Neural progenitor cell (in vitro differentiated cells): ENCODE measurements around the gene FSTL5. TPM values are rescaled to one million over a fixed set of nuclear protein-coding genes. Genes with fewer than 3 reads are reported as not detected.
A peak's percentile ranks its signal among the peaks of the same experiment; 100 is the strongest.

Experiments used
- DNase-seq: peaks from one replicate; pipeline ENCODE4 v3.0.0-alpha.2; 2016; ENCODE audit warnings: low spot score
- H2AFZ ChIP-seq: fragments of 200-600 bp; sonication (generic); replicated peaks from 2 replicates; pipeline ENCODE4 v1.6.1; 2016; ENCODE audit warnings: antibody characterized with exemption
- H3F3A ChIP-seq: fragments of 200-600 bp; sonication (generic); 2 replicates; pipeline ENCODE4 v1.6.1; 2016; ENCODE audit warnings: antibody characterized with exemption, low read depth
- H3K27ac ChIP-seq: fragments of 200-600 bp; sonication (generic); 2 replicates; pipeline ENCODE4 v1.5.1; 2016; ENCODE audit warnings: mild to moderate bottlenecking
- H3K27me3 ChIP-seq: fragments of 200-600 bp; sonication (generic); 2 replicates; pipeline ENCODE4 v1.6.1; 2016; ENCODE audit warnings: mild to moderate bottlenecking, moderate library complexity
- H3K36me3 ChIP-seq: fragments of 200-600 bp; sonication (generic); 2 replicates; pipeline ENCODE4 v1.5.1; 2016
- H3K4me1 ChIP-seq: fragments of 200-600 bp; sonication (generic); 2 replicates; pipeline ENCODE4 v1.6.1; 2016; ENCODE audit warnings: mixed run types
- H3K4me2 ChIP-seq: fragments of 200-600 bp; sonication (generic); 2 replicates; pipeline ENCODE4 v1.6.1; 2016
- H3K4me3 ChIP-seq: fragments of 200-600 bp; sonication (generic); 2 replicates; pipeline ENCODE4 v1.5.1; 2016
- H3K79me2 ChIP-seq: fragments of 200-600 bp; sonication (generic); 2 replicates; pipeline ENCODE4 v1.6.1; 2016; ENCODE audit warnings: low read depth
- H3K9ac ChIP-seq: fragments of 200-600 bp; sonication (generic); 2 replicates; pipeline ENCODE4 v1.6.1; 2016
- H3K9me3 ChIP-seq: fragments of 200-600 bp; sonication (generic); 2 replicates; pipeline ENCODE4 v1.5.1; 2016; ENCODE audit warnings: low read depth
- H4K20me1 ChIP-seq: fragments of 200-600 bp; sonication (generic); 2 replicates; pipeline ENCODE4 v1.6.1; 2016; ENCODE audit warnings: low read depth
- H3K27ac Mint-ChIP-seq: 3 replicates; pipeline ENCODE4 v1.8.0; 2021; ENCODE audit warnings: mixed read lengths
- H3K27me3 Mint-ChIP-seq: 2 replicates; pipeline ENCODE4 v1.8.0; 2022; ENCODE audit warnings: low read depth, mild to moderate bottlenecking, inconsistent platforms, moderate library complexity, mixed read lengths; ENCODE audit not compliant: insufficient read depth
- H3K36me3 Mint-ChIP-seq: 3 replicates; pipeline ENCODE4 v1.8.0; 2021; ENCODE audit warnings: mixed read lengths
- H3K4me1 Mint-ChIP-seq: 3 replicates; pipeline ENCODE4 v1.8.0; 2021; ENCODE audit warnings: mixed read lengths
- H3K4me3 Mint-ChIP-seq: 3 replicates; pipeline ENCODE4 v1.8.0; 2021; ENCODE audit warnings: mild to moderate bottlenecking, moderate library complexity, mixed read lengths
- H3K9me3 Mint-ChIP-seq: 3 replicates; pipeline ENCODE4 v1.8.0; 2020; ENCODE audit warnings: mixed read lengths
- EZH2 ChIP-seq: fragments of 200-600 bp; sonication (generic); IDR thresholded peaks from 2 replicates; pipeline ENCODE4 v1.6.1; 2017; ENCODE audit warnings: antibody characterized with exemption, mild to moderate bottlenecking, moderate library complexity
- EZH2phosphoT487 ChIP-seq: fragments of 200-600 bp; sonication (generic); IDR thresholded peaks from 2 replicates; pipeline ENCODE4 v1.6.1; 2017; ENCODE audit warnings: antibody characterized with exemption
- total RNA-seq: library from RNA; depleted of rRNA; stranded (reverse); fragments of >200 nt; gene quantifications from 2 replicates; pipeline ENCODE4 v1.2.3, GENCODE V29; 2015; ENCODE audit warnings: low replicate concordance
- TF ChIP-seq, protein P1 (sequence below): fragments of 200-600 bp; sonication (generic); IDR thresholded peaks from 2 replicates; pipeline ENCODE4 v1.5.1; 2017; ENCODE audit warnings: antibody characterized with exemption, mild to moderate bottlenecking

Gene FSTL5
- total RNA-seq, 1 donor from 2014 or later: not detected

DNA sequence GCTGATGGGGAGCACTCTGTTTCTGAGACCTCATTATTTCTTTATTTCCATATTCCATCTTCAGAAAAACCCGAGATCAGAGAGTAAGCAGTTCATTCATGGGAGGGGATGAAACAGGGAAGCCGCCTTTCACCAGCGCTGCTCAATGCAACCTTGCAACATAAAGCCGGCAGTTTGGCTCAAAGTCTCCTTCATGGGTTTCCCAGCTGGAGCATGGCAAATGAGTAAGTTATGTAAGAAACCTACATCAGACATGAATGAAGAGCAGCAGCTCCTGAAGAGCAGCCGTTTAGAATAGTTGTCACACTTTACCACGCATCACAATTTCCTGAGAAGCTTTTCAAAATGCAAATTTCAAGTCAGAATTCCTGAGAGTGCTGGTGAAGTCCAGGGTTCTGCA is 578.8 kb downstream of the FSTL5 start:
- Histone ChIP-seq H3K36me3 (no peaks in the 10 kb centered on the region), H3K4me3 (no peak overlapping the region), H3K27me3 (no peaks in the 10 kb centered on the region), H3F3A (no peaks in the 10 kb centered on the region), H3K4me1 (no peaks in the 10 kb centered on the region), H2AFZ (no peak overlapping the region), H3K79me2 (no peaks in the 10 kb centered on the region), H4K20me1 (no peaks in the 10 kb centered on the region), H3K9me3 (no peaks in the 10 kb centered on the region), H3K4me2 (no peak overlapping the region), H3K9ac (no peak overlapping the region), H3K27ac (no peak overlapping the region)
- Mint-ChIP-seq H3K27me3 (no peaks in the 10 kb centered on the region), H3K4me3 (no peak overlapping the region), H3K36me3 (no peaks in the 10 kb centered on the region), H3K9me3 (no peaks in the 10 kb centered on the region), H3K27ac (no peak overlapping the region), H3K4me1 (peaks cover 7% of the 10 kb centered on the region)
- TF ChIP-seq EZH2phosphoT487 (no peak), EZH2 (no peak)
- TF ChIP-seq, protein P1, sequence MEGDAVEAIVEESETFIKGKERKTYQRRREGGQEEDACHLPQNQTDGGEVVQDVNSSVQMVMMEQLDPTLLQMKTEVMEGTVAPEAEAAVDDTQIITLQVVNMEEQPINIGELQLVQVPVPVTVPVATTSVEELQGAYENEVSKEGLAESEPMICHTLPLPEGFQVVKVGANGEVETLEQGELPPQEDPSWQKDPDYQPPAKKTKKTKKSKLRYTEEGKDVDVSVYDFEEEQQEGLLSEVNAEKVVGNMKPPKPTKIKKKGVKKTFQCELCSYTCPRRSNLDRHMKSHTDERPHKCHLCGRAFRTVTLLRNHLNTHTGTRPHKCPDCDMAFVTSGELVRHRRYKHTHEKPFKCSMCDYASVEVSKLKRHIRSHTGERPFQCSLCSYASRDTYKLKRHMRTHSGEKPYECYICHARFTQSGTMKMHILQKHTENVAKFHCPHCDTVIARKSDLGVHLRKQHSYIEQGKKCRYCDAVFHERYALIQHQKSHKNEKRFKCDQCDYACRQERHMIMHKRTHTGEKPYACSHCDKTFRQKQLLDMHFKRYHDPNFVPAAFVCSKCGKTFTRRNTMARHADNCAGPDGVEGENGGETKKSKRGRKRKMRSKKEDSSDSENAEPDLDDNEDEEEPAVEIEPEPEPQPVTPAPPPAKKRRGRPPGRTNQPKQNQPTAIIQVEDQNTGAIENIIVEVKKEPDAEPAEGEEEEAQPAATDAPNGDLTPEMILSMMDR: no peak
- DNase-seq: no peak

DNA sequence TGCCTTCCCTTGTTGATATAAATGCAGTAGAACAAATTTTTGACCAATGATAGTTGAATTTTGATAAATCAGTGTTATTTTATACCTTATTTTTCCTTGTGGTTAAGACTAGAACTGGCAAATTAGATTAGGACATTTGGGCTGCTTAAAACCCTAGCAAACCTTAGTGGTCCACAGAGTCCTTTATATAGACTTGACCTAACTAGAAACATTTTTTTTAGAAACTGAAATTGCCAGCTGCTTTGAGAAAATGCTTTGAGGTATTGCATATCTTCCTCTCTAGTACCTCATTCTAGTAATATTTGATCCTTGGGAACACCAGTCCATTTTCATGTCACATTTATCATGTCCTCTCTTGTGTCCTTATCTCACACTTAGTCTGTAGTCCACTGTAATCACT is 580.3 kb downstream of the FSTL5 start:
- no peak overlapping the region for H3K4me3 Mint-ChIP-seq
- Histone ChIP-seq H3K27me3 (no peaks in the 10 kb centered on the region), H3K79me2 (no peaks in the 10 kb centered on the region), H3K4me3 (no peak overlapping the region), H3F3A (no peaks in the 10 kb centered on the region), H3K36me3 (no peaks in the 10 kb centered on the region), H2AFZ (no peak overlapping the region), H3K9ac (no peak overlapping the region), H3K4me2 (no peak overlapping the region), H3K9me3 (no peaks in the 10 kb centered on the region), H3K4me1 (no peaks in the 10 kb centered on the region), H3K27ac (no peak overlapping the region), H4K20me1 (no peaks in the 10 kb centered on the region)
- peaks cover 7% of the 10 kb centered on the region for H3K4me1 Mint-ChIP-seq
- no peak for DNase-seq
- H3K9me3 Mint-ChIP-seq: no peaks in the 10 kb centered on the region
- no peaks in the 10 kb centered on the region for H3K36me3 Mint-ChIP-seq
- TF ChIP-seq, protein P1: no peak
- no peak for TF ChIP-seq EZH2
- TF ChIP-seq EZH2phosphoT487: no peak
- no peak overlapping the region for H3K27ac Mint-ChIP-seq
- peaks cover under 1% of the 10 kb centered on the region for H3K27me3 Mint-ChIP-seq

DNA sequence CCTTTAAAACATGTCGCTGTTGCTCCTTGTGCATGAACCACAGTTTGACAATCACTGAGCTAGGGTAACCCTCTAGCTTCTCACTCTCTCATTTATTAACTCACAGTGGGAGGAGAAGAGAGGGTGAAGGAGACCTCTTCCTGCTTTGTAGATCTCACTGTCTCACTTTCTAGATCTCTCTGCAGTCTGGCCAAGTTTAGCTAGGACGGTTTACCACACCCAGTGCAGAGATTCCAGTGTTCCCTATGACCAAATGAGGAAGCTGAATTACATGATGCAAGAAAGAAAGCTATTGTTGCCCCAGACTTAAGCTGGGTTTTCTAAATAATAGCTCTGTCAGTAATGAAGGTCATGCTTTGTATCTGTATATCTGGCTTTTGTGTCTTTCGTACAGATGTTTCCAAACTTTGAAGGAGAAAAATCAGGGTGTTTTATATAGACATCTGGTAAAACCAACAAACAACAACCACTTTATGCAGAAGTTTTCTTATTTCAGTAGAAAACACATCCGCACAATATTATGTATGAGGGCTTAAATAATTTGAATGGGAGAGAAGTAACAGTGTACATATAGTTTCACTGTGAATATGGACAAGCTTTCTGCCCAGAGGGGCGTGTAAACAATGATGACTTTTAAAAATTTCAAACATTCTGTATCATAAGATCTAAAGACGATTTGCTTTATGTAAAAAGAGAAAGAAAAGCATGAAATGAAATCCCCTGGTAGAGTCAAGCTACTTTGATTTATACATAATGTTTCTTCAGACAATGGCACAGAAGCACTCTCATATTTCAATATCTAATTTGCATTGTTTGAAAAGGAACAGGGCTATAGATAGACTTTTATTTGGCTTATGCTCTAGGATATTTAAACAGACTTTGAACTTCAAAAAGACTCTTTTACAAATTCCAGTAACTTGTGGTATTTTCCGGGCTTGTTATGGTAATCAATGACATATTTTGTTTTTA is 582.3 kb downstream of the FSTL5 start:
- H3F3A ChIP-seq: no peaks in the 10 kb centered on the region
- H3K36me3 ChIP-seq: no peaks in the 10 kb centered on the region
- H2AFZ ChIP-seq: peak overlapping the region; percentile 12
- no peaks in the 10 kb centered on the region for H3K79me2 ChIP-seq
- no peaks in the 10 kb centered on the region for H4K20me1 ChIP-seq
- Mint-ChIP-seq H3K27me3 (peaks cover 2% of the 10 kb centered on the region), H3K36me3 (no peaks in the 10 kb centered on the region), H3K27ac (no peak overlapping the region), H3K4me3 (no peak overlapping the region), H3K9me3 (no peaks in the 10 kb centered on the region), H3K4me1 (peaks cover 7% of the 10 kb centered on the region)
- no peaks in the 10 kb centered on the region for H3K9me3 ChIP-seq
- no peaks in the 10 kb centered on the region for H3K27me3 ChIP-seq
- H3K4me3 ChIP-seq: no peak overlapping the region
- DNase-seq: no peak
- H3K27ac ChIP-seq: no peak overlapping the region
- H3K4me2 ChIP-seq: no peak overlapping the region
- no peaks in the 10 kb centered on the region for H3K4me1 ChIP-seq
- TF ChIP-seq EZH2: no peak
- no peak overlapping the region for H3K9ac ChIP-seq
